HG03097 (cell line): ENCODE results near the gene DTX1.
"Not testable (repeated sequence)": the region's sequence is repeated elsewhere in the genome, so short reads cannot be mapped to it uniquely, and the experiment has no call there.

Source experiments
- ATAC-seq: cut with Tn5 transposase; IDR thresholded peaks from one replicate; pipeline ENCODE4 v1.9.1; 2021; ENCODE audit not compliant: unreplicated experiment, low FRiP score

DTX1 gene

DNA sequence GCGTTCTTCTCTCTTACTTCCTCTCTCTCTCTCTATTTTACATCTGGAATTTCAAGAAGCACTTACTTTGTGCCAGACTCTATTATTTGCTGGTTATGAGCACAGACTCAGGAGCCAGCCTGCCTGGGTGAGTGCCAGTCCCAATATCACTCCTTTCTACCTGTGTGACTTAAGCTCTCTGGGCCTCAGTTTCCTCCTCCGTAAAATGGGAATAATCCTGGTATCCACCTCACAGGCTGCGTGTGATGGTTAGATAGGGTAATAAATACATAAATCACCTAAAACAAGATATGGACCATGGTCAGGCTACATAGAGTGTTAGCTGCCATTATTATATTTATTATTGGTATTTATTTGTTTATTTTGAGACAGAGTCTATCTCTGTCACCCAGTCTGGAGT lies 54.7 kb downstream of the DTX1 start:
- ATAC-seq: no peak

- no peak for ATAC-seq
These were observed 55.7 kb downstream of the DTX1 start for GRCh38 chr12:113112043-113112899.

- no peak for ATAC-seq
These were observed 56.9 kb downstream of the DTX1 start for GRCh38 chr12:113113397-113113796.

DNA sequence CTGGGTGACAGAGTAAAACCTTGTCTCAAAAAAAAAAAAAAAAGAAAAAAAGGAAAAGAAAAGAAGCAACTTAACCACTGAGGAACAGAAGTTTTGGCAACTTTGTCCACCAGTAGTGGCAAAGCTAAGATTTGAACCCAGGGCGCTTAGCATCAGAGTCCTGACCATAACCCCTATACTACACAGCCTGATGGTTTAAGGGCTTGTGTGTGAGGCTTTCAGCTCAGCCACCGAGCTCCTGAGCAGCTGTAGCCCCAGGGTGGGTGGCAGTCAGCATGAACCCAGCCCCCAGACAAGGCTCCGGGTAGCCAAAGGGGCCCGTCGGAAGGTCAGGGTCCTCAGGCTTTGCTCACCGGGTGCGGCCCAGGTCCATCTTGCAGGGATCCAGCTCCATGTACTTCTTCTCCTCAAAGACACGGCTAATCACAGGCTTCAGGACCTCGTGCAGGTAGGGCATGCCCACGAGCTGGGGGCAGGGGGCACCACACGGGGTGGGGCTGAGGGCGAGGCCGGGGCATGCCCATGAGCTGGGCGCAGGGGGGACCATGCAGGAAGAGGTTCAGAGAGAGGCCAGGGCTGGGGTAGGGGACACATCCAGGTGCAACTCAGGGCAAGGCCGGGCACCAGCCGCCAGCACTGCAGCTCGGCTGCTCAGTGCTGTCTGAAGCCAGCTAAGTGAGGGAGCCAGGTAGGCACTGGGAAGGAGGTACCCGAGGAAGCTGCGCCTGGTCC lies 58.1 kb downstream of the DTX1 start:
- ATAC-seq: no peak

DNA sequence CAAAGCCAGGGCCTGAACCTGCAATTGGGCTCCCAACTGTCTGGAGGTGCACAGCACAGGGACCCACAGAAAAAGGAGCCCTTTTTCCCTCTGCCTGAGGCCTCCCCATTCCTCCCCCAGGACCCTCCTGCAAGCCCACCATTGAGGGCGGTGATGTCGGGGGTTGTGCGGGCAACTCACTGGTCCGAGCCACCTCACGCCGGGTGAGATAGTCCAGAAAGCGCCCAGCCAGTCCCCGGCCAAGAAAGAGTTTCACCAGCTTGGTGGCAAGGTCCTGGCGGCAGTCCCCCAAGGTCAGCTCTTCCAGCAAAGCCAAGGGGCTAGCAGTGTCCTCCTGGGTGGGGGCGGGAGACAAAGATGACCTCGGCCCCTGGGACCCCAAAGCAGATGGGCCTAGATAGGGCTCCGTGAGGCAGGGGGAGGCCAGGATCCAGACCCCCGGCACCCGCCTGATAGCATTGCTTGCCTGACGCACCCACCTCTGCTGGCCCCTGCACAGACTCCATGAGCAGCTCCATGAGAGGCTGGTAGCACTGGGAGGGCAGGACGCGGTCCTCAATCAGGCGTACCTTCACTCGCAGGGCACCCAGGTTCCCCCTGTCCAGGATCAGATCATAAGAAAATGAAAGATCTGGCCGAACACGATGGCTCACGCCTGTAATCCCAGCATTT lies 59.1 kb downstream of the DTX1 start:
- no peak for ATAC-seq

DNA sequence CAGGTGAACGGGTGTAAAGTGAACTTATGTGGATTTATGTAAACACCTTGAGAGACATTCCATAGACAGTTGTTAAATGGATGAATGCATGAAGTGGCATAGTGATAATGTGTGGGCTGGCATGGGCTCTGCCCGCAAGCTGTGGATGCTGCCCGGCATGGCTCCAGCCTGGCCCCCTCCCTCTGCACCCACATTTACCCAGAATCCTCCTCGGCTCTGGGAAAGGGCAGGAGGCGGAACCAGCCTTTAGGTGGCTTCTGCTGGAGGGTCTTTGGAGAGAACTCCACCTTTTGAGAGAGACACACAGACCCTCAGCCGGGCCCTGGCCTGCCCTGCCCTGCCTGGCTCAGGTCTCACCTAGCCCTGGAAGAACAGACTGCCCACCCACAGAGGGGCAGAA lies 60.3 kb downstream of the DTX1 start:
- ATAC-seq: no peak

GRCh38 chr12:113117684-113118083 lies 61.2 kb downstream of the DTX1 start:
- ATAC-seq: not testable (repeated sequence)

DNA sequence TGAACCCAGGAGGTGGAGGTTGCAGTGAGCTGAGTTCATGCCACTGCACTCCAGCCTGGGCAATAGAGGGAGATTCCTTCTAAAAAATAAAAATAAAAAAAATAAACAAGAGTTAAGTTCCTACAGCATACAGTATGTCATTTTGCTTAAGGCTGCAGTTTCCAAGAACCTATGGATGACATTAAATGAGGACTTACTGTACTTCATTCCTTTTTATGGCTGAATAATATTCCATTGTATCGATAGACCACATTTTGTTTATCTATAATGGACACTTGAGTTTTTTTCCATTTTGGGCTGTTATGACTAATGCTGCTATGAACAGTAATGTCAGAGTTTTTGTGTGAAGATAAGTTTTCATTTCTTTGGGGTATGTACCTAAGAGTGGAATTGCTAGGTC lies 61.6 kb downstream of the DTX1 start:
- no peak for ATAC-seq

GRCh38 chr12:113119980-113120669 lies 63.6 kb downstream of the DTX1 start:
- ATAC-seq: no peak

DNA sequence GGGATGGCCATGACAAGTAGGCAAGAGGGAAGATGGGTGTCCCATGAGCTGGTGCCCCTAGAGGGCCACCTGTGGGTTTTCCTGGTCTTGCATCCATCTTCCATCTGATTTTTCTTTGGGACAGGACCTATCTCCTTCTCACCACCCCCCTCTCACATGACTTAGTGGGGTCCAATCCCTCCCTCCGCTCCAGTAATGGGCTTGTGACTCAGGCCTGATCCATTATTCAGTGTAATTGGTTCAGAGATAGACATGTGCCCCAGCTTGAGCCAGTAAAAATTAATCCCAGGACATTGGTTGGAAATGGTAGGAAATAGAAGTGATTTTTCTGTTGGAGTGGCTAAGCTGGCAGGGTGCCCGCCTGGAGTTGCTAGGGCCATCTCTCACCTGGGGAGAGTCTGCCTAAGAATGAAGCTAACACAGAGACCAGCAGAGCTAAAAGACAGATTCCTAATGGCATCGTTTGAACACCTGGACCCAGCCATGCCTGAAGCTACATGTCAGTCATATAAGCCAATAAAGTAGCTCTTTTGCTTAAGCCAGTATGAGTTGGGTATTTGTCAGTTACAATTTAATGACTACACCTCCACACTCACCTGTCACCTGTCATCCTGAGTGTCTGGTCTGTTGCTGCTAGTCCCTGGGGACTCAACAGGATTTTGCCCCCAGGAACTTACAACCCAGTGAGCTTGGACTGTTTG lies 64.3 kb downstream of the DTX1 start:
- ATAC-seq: no peak

- ATAC-seq: no peak
These were observed 71.3 kb downstream of the DTX1 start for GRCh38 chr12:113127791-113128199.

DNA sequence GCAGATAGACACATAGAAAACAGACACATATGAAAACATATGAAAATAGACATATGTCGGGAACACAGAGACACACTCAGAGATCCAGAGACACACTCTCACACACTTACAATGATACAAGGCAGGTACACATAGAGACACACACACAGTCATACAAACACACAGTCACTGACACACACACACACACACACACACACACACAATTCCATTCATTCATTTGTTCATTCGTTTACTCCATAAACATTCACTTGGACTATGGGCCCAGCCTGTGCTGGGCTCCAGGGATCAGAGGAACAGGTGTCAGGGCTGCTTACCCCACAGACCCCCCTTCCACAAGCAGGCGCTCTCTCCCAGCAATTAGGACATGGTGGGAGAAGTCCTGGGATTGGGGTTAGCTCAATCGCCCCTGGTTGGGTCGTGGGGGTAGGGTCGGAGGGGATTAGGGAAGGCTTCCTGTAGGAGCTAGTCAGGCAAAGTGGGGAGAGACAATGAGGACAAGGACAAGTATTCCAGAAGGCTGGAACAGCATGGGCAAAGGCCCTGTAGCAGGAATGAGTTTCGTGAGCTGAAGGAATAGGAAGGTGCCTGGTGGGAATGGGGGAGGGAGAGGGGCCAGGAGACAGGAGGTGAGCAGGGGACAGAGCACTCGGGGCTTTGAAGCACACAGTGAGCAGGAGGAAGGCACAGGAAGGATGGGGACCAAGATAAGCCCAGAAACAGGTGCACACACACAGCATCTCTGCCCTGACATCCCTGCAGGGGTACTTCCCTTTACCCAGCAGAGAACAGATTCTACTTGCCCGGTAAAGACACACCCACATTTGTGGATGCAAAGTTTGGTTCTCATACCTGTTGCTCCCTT lies 72.5 kb downstream of the DTX1 start:
- no peak for ATAC-seq

GRCh38 chr12:113129664-113130456 lies 73.3 kb downstream of the DTX1 start:
- ATAC-seq: no peak

GRCh38 chr12:113130457-113131135 lies 74.1 kb downstream of the DTX1 start:
- no peak for ATAC-seq

DNA sequence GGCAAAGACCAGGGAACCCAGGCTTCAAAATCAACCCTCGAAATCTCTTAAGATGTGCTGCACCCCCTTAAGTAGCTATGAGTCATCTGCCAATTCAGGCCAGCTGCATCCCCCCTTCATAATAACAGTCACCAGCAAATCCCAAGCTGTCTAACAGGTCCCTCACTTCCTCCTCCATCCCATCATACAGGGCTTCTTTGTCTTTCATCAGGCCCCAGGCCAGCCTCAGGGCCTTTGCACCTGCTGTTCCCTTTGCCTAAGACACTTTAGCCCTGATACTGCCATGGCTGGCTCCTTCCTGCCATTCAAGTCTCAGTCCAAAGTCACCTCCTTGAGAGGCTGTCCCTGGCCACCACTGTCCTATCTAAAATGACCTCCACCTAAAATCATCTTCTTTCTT lies 75.0 kb downstream of the DTX1 start:
- ATAC-seq: no peak

- no peak for ATAC-seq
These were observed 76.5 kb downstream of the DTX1 start for GRCh38 chr12:113133036-113133435.

GRCh38 chr12:113133666-113134065 lies 77.1 kb downstream of the DTX1 start:
- no peak for ATAC-seq

- no peak for ATAC-seq
These were observed 77.5 kb downstream of the DTX1 start for GRCh38 chr12:113134071-113134470.
